NCI-H446 treated with DMSO at 0.1 percent for 48 hours (cell line): ENCODE measurements around the gene CASP4.
"Not testable (repeated sequence)": the region's sequence is repeated elsewhere in the genome, so short reads cannot be mapped to it uniquely, and the experiment has no call there.

Experiments
- DNase-seq: peaks from one replicate; lab custom pipeline; 2025; lab: John Stamatoyannopoulos, UW

CASP4 gene

DNA sequence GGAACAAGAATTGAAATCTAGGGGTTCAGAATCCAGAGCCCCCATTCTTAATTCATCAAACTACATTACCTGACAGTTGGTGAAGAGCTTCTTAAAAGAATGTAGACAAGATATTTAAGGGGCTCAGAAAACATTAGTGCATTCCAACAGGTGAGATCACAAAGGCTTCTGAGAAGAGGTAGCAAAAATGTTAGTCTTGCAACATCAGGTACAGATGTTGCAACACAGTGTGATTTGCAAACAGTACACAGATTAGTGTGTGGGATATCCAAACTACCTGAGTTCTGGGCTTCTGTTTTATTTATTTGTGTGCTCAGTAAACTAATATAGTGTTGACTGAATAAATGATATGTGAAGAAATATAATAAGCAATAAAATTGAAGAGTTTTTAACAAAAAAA is 11.8 kb downstream of the CASP4 start:
- no peak for DNase-seq

DNA sequence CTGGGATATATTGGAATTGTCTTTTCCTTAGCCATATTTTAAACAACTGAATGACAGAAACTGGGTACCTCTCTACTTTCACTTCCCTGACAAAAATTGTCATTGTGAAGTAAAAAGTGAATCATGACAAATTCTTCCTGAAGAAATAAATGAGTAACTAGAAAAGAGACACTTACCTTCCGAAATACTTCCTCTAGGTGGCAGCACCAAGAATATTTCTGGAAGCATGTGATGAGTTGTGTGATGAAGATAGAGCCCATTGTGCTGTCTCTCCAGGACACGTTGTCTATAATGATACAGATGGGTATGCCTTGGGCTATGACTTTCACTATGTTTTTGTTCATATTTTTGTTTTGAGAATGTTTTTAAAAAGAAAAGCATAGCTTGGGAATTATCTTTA is 21.5 kb downstream of the CASP4 start:
- DNase-seq = no peak

DNA sequence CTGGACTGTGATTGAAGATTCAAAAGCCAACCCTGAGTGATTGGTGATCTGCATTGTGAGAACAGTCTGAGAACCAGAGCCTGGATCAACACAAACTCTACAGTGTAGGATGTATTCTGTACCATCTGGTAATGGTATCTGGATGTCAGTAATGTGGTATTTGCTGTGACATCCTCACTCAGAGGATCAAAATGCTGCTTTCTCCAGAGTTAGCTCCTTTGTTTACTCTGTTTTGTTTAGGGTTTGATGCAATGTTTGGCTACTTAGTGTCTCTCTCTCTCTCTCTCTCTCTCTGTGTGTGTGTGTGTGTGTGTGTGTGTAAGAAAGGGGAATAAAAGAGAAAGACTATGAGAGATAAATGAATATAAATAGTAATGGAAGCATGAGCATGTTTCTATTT is 24.3 kb downstream of the CASP4 start:
- no peak for DNase-seq

DNA sequence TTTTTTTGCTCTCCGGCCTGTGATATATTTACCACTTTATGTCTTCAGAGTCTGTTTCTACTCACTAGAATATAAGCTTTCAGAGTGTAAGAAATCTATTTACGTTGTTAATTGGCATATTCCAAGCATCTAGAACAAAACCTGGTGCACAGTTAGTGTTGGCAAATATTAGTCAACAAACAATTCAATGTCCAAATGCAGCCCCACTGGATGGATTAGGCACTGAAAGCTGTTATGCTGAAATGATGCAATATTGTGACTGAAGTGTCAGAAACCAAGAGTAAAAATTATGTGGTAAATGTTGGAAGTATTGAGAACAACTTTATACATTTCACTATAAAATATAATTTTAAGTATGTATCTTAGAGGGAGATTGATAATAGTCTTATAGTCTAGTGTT is 24.8 kb downstream of the CASP4 start:
- DNase-seq = no peak

DNA sequence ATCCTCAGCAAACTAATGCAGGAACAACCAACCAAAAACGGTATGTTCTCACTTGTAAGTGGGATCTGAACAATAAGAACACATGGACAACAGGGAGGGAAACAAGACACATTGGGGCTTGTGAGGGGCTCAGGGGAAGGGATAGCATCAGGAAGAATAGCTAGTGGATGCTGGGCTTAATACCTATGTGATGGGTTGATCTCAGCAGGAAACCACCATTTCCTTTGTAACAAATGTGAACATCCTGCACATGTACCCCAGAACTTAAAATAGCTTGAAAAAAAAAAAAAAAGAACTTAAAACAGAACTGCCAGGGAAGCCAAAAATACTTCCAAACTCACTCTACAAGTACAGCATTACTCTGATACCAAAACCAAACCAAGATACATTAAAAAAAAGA is 33.8 kb downstream of the CASP4 start:
- no peak for DNase-seq

DNA sequence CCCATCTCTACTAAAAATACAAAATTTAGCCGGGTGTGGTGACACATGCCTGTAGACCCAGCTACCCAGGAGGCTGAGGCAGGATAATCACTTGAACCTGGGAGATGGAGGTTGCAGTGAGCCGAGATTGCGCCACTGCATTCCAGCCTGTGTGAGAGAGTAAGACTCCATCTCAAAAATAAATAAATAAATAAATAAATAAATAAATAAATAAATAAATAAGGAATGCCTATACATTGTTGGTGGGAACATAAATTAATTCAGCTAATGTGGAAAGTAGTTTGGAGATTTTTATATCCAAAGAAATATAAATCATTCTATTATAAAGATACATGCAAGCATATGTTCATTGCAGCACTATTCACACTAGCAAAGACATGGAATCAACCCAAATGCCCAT is 34.3 kb downstream of the CASP4 start:
- DNase-seq = not testable (repeated sequence)

DNA sequence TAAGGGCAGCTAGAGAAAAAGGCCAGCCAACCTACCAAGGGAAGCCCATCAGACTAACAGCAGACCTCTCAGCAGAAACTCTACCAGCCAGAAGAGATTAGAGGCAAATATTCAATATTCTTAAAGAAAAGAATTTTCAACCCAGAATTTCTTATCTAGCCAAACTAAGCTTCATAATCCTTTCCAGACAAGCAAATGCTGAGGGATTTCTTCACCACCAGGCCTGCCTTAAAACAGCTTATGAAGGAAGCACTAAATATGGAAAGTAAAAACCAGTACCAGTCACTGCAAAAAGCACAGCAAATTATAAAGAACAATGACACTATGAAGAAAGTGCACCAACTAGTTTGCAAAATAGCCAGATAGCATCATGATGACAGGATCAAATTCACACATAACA is 39.6 kb downstream of the CASP4 start:
- DNase-seq = no peak

DNA sequence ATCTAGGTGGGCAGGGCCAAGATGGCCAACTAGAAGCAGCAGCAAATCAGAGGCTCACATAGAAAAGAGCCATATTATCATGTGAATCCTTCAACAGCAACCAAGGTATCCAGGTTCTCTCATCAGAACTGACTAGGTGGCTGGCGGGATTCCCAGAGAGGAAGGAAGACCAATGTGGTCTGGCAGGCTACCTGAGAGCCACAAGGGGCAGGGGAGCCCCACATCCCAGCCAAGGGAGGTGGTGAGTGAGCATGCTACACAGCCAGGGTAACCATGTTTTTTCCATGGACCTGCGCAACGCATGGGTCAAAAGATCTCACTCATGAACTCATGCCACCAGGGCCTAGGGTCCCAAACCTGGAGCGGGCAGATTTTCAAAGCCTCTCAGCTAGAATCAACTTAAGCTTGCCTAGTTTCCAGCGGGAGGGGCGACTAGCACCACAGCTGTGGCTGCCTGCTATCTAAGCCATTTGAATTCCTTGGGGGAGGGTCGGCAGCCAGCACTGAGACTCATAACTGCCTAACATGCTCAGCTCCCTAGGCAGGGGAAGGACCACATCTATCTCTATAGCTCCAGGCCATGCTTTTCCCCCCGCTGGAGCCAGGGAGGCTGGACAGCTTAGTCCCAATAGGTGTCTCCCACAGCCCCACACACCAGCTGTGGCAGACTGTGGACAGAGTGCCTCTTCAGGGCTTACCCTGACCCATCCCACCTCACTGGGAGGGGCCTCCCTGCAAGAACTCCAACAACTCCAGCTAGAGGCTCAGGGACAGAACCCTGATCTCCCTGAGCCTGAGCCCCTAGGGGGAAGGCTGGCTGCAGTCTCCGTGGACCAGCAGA is 41.4 kb downstream of the CASP4 start:
- DNase-seq = no peak

DNA sequence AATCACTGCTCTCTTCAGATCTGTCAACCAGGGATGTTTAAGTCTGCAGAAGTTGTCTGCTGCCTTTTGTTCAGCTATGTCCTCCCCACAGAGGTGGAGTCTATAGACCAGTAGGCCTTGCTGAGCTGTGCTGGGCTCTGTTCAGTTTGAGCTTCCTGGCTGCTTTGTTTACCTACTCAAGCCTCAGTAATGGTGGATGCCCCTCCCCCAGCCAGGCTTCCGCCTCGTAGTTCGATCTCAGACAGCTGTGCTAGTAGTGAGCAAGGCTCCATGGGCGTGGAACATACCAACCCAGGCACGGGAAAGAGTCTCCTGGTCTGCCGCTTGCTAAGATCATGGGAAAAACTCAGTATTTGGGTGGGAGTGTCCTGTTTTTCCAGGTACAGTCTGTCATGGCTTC is 42.5 kb downstream of the CASP4 start:
- DNase-seq = no peak

DNA sequence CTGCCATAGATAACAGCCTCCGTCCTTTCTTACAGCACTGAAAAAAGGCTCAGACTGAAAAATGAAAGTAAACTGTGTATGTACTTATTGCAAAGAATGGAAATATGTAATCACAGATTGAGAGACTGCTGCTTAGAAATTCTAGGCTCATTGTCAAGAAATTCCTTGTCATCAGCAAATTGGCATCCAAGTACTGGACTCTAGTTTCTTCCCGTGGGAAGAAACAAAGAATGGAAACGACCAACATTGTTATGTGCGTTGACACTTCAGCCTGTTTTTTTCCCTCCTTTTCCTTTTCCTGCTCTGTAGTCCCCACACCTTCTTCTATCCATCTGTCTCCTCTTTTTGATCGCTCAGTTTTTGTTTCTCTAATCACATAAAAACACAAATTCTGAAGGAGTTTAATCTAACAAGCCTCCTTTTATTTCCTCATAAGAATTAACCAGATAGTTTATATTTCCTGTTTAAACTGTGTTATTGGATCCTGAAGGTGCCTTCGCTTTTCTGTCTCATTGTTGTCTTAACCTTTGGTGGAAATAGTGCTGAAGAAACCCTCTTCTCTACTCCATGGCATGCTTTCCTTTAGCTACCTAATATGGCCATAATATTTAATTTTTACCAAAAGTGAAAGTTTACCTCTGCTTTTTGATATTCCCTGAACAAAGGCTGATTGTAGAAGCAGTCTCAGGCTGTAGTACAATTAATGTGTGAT is 50.1 kb downstream of the CASP4 start:
- no peak for DNase-seq

DNA sequence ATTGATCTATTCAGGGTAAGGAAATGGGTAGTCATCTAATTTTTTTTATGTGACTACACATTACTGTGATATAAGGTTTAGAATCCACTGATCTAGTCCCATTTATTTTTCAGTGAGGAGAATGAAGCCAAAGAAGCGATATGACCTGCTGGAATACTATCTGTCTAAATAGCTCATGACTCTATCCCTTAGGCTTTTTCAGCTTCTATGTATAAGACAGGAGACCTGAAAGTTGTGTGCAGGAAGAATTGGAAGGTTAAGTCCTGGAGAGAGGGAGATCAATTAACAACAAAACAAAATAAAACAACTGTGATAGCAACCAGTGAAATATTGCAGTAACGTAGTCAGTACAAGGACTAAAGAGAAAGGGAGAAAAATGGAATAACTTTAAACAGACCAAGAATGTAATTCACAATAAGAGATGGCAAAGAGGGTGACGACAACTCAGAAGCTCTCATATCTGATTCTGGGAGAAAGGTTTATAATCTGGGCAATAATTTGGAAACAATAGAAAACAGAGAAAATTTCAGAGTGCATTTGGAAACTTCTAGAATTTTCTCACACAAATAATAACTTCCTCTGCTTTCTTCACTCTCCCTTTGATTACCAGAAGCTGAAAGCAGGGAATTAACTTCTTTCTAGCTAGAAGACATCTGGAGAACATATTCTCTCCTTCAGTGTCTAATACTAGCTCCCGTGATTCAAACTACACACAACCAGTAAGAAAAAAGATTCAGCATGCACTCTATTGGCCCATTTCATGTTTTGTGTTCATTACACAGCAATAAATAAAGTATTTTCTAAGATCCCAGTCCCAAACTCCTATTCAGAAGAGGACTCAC is 50.9 kb downstream of the CASP4 start:
- DNase-seq = no peak

DNA sequence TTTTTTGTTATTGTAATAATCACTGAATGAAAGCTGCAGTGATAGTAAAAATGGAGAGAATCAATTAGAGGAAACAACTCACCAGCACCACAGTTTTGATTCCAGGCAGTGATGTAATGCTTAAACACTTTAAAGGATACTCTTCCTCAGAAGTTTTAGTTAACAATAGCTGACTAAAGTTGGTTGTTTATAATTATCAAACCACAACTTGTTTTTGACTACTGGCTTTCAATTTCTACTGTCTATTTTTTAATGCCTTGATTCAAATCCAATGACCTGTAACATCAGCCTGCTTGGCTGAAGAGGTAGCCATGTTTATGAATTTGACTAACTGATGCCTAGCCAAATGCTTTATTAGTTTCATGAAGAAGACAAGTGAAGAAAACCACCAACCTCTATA is 51.9 kb downstream of the CASP4 start:
- DNase-seq = no peak

DNA sequence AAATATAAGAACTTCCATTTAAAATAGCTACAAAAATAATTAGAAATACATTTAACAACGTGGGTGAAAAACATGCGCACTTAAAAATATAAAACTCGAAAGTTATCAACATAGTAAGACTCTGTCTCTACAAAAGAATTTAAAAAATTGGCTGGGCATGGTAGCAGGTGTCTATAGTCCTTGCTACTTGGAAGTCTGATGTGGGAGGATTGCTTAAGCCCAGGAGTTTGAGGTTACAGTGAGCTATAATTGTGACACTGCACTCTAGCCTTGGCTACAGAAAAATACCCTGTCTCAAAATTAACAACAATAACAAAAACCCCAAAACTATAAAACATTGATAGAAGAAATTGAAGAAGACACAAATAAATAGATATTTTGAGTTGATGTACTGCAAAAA is 56.3 kb downstream of the CASP4 start:
- DNase-seq = no peak

DNA sequence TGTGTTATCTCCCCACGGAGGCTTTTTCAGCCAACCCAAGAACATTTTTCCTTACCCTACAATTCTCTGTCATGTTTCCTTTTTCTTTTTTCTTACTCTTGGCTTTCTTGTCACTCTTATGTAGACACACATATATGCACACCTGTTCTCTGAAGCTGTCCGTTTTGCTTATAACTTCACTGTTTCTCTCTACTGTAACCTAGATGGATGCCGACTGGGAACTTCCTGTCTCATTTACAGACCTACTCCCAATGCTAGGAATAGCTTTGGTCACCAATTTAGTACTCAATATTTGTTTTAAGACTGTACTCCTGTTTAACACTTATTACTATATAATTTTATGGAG is 60.2 kb downstream of the CASP4 start:
- DNase-seq = no peak

DNA sequence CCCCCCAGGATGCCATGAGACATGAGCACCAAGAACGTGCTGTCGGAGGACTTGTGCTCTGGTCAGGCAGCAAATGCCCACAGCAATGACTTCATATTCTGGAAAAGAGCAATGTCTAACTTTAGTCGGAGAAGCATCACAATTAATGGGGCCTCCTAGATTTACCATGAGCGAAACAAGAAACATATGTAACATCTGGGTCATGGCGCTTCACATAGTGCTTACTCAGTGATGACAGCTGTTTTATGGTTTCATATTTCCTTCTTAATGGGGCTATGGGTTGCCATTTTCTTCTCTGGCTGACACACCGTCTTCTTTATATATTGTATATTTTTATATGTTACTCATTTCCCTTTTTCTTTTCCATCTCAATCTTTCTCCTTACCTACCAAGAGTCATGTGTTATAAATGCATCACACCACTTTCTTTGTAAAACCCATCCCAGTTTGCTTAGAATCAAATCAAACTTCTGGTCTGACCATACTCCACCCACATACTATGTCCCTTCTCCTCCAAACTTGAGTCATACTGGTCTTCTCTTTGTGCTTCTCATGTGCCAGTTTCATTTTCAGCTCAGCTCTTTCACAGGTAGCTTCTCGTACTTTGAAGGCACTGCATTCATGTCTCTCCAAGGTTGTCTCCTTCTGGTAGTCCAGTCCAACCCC is 60.7 kb downstream of the CASP4 start:
- no peak for DNase-seq

DNA sequence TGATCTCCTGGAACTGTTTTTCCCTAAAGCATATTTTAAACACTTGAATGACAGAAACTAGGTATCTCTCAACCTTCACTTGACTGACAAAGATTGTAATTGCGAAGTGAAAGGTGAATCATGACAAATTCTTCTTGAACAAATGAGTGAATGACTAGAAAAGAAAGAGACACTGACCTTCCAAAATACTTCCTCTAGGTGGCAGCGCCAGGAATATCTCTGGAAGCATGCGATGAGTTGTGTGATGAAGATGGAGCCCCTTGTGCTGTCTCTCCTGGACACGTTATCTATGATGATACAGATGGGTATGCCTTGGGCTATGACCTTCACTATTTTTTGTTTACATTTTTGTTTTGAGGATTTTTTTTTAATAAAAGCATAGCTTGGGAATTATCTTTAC is 63.1 kb downstream of the CASP4 start:
- DNase-seq = no peak

DNA sequence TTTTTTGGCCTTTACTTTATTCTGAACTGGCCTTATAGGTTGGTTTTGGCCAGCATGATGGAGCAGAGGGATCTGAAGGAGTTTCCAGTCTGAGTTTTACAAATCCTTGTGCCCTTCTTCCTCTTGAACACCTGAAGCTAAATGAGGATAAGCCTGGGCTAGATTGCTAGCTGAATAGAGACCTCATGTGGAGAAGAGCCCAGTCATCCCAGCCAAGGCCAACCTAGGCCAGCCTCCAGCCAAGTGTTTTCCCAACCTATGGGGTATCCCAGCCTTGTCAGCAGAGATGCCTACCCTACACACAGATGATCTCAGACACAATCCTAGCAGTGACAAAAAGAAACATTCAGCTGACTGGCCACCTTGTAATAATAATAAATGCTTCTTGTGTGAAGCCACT is 69.1 kb downstream of the CASP4 start:
- DNase-seq = no peak

DNA sequence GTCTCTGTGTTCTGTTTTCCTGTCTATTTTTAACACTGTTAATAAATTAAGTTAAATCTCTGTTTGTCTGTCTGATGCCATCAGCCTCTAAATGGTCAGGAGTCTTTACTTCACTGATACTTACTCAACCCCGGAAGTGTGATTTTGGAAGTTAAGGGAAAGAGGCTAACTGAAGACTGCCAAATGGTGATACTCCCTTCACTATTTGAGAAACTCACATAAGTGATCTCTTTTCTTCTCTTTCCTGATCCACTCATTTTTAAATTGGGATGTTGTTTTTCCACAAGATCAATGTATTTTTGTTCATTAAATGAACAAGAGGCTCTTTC is 69.7 kb downstream of the CASP4 start:
- no peak for DNase-seq

DNA sequence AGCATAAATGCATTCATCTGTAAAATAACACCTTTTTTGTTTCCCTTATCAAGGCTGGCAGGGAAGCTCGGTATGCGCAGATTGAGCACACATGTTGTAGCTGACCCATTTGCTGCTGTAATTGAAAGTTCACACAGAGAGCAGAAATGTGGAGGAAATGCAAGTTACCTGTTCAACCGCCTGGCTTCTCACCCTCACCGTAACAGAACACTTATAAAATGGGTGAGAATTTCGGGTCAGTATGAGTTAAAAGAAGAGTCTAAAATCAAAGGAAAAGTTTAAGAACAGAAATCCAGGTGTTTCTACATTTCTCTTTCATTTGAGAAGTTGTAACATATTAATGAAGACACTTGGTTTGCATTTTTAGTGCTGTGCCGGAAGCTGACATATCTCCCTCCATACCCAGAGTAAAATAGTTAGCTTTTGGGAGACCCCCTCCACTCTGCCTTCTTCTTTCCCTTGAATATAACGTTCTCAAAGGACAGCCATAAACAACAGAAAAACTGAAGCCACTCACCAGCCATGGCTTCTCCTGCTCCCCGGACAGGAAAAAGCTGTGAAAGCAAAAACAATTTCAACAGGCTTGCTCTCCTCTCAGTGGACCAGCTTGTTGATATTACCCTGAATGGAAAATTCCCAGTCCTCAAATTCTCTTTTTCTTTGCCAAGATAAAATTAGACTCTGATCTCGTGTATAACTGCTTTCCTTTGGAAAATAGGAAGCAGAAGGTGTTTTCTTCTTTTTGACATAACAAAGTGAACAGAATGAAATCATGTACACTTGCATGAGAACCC is 70.3 kb downstream of the CASP4 start, which contains the start of gene CASP12:
Gene CASP12, minus strand, starts transcription at position 570 of the 794 bp plus-strand sequence.
- DNase-seq = no peak

DNA sequence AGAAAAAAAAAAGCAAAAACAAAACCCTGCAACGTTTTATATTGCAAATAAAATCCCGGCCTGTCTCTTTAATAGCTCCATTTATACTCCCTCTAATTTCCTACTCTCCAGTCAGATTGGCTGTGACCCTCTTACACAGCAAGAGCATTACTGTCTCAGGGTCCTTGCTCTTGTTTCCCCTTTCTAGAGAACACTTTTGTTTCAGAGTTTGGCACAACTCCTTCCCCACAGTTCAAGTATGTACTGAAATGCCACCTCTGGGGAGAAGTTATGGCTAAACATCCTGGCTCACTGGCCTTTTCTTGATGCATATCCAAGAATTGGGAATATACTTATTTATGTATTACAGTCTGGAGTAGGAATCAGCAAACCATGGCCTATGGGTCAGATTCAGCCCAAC is 72.7 kb downstream of the CASP4 start:
- DNase-seq = no peak

DNA sequence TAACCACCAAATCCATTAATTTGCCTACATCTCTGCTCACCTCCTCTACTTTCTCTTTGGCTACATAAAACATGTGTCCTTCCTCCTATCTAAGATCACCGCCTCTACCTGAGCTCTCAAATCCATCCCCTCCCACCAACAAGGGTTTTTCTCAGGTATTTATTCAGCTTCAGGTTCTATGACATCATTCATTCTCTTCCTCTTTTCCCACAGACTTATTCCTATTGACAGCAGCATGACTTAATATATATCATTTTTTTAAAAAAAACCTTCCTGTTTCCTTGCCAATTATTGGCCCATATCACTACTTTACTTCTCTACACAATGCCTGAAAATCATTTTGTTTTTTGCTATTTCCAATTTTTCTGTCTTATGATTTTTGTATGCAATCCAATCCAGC is 74.5 kb downstream of the CASP4 start:
- DNase-seq = no peak
